IPS-15b (cell line): ENCODE data around the gene EYS.

ENCODE experiments used
- H3K27me3 ChIP-seq: one replicate; pipeline ENCODE4 v1.6.1; 2013; ENCODE audit warnings: low read length; ENCODE audit not compliant: control insufficient read depth, insufficient read depth
- H3K36me3 ChIP-seq: one replicate; pipeline ENCODE4 v1.6.1; 2013; ENCODE audit warnings: low read length; ENCODE audit not compliant: control insufficient read depth, insufficient read depth
- H3K4me1 ChIP-seq: one replicate; pipeline ENCODE4 v1.6.1; 2013; ENCODE audit warnings: mild to moderate bottlenecking, low read length; ENCODE audit not compliant: control insufficient read depth, insufficient read depth
- H3K4me3 ChIP-seq: one replicate; pipeline ENCODE4 v1.5.1; 2013; ENCODE audit warnings: low read depth, low read length
- H3K9ac ChIP-seq: one replicate; pipeline ENCODE4 v1.6.1; 2013; ENCODE audit warnings: low read depth, mild to moderate bottlenecking, low read length
- H3K9me3 ChIP-seq: one replicate; pipeline ENCODE4 v1.6.1; 2013; ENCODE audit warnings: mild to moderate bottlenecking, low read length; ENCODE audit not compliant: control insufficient read depth, insufficient read depth

The EYS gene

GRCh38 chr6:64281167-64281566, 1425.9 kb downstream of the EYS start:
- Histone ChIP-seq H3K9ac (no peak overlapping the region), H3K27me3 (no peaks in the 10 kb centered on the region), H3K36me3 (no peaks in the 10 kb centered on the region), H3K4me1 (no peaks in the 10 kb centered on the region), H3K9me3 (no peaks in the 10 kb centered on the region), H3K4me3 (no peak overlapping the region)

GRCh38 chr6:64280569-64280968, 1426.5 kb downstream of the EYS start:
- Histone ChIP-seq H3K9ac (no peak overlapping the region), H3K36me3 (no peaks in the 10 kb centered on the region), H3K27me3 (no peaks in the 10 kb centered on the region), H3K4me3 (no peak overlapping the region), H3K4me1 (no peaks in the 10 kb centered on the region), H3K9me3 (no peaks in the 10 kb centered on the region)

GRCh38 chr6:64270083-64270482, 1436.9 kb downstream of the EYS start:
- no peaks in the 10 kb centered on the region for H3K9me3 ChIP-seq
- no peak overlapping the region for H3K9ac ChIP-seq
- no peak overlapping the region for H3K4me3 ChIP-seq
- no peaks in the 10 kb centered on the region for H3K36me3 ChIP-seq
- H3K27me3 ChIP-seq, result no peaks in the 10 kb centered on the region
- no peaks in the 10 kb centered on the region for H3K4me1 ChIP-seq

GRCh38 chr6:64266351-64266821, 1440.6 kb downstream of the EYS start:
- no peaks in the 10 kb centered on the region for H3K9me3 ChIP-seq
- H3K9ac ChIP-seq, result no peak overlapping the region
- peaks cover 2% of the 10 kb centered on the region for H3K4me1 ChIP-seq
- H3K4me3 ChIP-seq, result no peak overlapping the region
- H3K36me3 ChIP-seq, result no peaks in the 10 kb centered on the region
- H3K27me3 ChIP-seq, result no peaks in the 10 kb centered on the region

- no peaks in the 10 kb centered on the region for H3K36me3 ChIP-seq
- H3K9ac ChIP-seq, result no peak overlapping the region
- no peaks in the 10 kb centered on the region for H3K9me3 ChIP-seq
- peaks cover 2% of the 10 kb centered on the region for H3K4me1 ChIP-seq
- no peak overlapping the region for H3K4me3 ChIP-seq
- H3K27me3 ChIP-seq, result no peaks in the 10 kb centered on the region
Observed at GRCh38 chr6:64263778-64264177, 1443.2 kb downstream of the EYS start.

- no peak overlapping the region for H3K9ac ChIP-seq
Observed at GRCh38 chr6:64259372-64259771, 1447.7 kb downstream of the EYS start.

GRCh38 chr6:64258752-64259151, 1448.3 kb downstream of the EYS start:
- Histone ChIP-seq H3K27me3 (no peaks in the 10 kb centered on the region), H3K4me1 (peaks cover 2% of the 10 kb centered on the region), H3K9ac (no peak overlapping the region), H3K4me3 (no peak overlapping the region), H3K36me3 (no peaks in the 10 kb centered on the region), H3K9me3 (no peaks in the 10 kb centered on the region)

More at GRCh38 chr6:64259372-64259771, 1447.7 kb downstream of the EYS start:
- Histone ChIP-seq H3K9me3 (no peaks in the 10 kb centered on the region), H3K4me3 (no peak overlapping the region), H3K4me1 (peaks cover 2% of the 10 kb centered on the region), H3K27me3 (no peaks in the 10 kb centered on the region), H3K36me3 (no peaks in the 10 kb centered on the region)

- no peaks in the 10 kb centered on the region for H3K27me3 ChIP-seq
- H3K4me1 ChIP-seq, result peaks cover 2% of the 10 kb centered on the region
- no peaks in the 10 kb centered on the region for H3K9me3 ChIP-seq
- no peak overlapping the region for H3K9ac ChIP-seq
- H3K36me3 ChIP-seq, result no peaks in the 10 kb centered on the region
- H3K4me3 ChIP-seq, result no peak overlapping the region
Observed at GRCh38 chr6:64258302-64258701, 1448.7 kb downstream of the EYS start.

GRCh38 chr6:64257586-64257985, 1449.4 kb downstream of the EYS start:
- no peaks in the 10 kb centered on the region for H3K27me3 ChIP-seq
- no peaks in the 10 kb centered on the region for H3K36me3 ChIP-seq
- no peaks in the 10 kb centered on the region for H3K9me3 ChIP-seq
- no peak overlapping the region for H3K4me3 ChIP-seq
- H3K9ac ChIP-seq, result no peak overlapping the region
- peaks cover 1% of the 10 kb centered on the region for H3K4me1 ChIP-seq

GRCh38 chr6:64256483-64256882, 1450.5 kb downstream of the EYS start:
- Histone ChIP-seq H3K4me3 (no peak overlapping the region), H3K9ac (no peak overlapping the region), H3K9me3 (no peaks in the 10 kb centered on the region), H3K36me3 (no peaks in the 10 kb centered on the region), H3K4me1 (no peaks in the 10 kb centered on the region), H3K27me3 (no peaks in the 10 kb centered on the region)

- no peaks in the 10 kb centered on the region for H3K27me3 ChIP-seq
- H3K4me3 ChIP-seq, result no peak overlapping the region
- H3K36me3 ChIP-seq, result no peaks in the 10 kb centered on the region
- no peaks in the 10 kb centered on the region for H3K9me3 ChIP-seq
- no peak overlapping the region for H3K9ac ChIP-seq
- H3K4me1 ChIP-seq, result no peaks in the 10 kb centered on the region
Observed at GRCh38 chr6:64255000-64255399, 1452.0 kb downstream of the EYS start.

- Histone ChIP-seq H3K9me3 (no peaks in the 10 kb centered on the region), H3K4me3 (no peak overlapping the region), H3K36me3 (no peaks in the 10 kb centered on the region), H3K4me1 (no peaks in the 10 kb centered on the region), H3K9ac (no peak overlapping the region), H3K27me3 (no peaks in the 10 kb centered on the region)
Observed at GRCh38 chr6:64254558-64254957, 1452.5 kb downstream of the EYS start.

GRCh38 chr6:64252256-64252655, 1454.8 kb downstream of the EYS start:
- no peak overlapping the region for H3K4me3 ChIP-seq
- H3K9ac ChIP-seq, result no peak overlapping the region

More at GRCh38 chr6:64252256-64252655, 1454.8 kb downstream of the EYS start:
- H3K27me3 ChIP-seq, result no peaks in the 10 kb centered on the region
- H3K9me3 ChIP-seq, result no peaks in the 10 kb centered on the region
- H3K36me3 ChIP-seq, result no peaks in the 10 kb centered on the region
- no peaks in the 10 kb centered on the region for H3K4me1 ChIP-seq
